ENCODE results near the gene CDCA8.
"Not testable (repeated sequence)": the region's sequence is repeated elsewhere in the genome, so short reads cannot be mapped to it uniquely, and the experiment has no call there.

CDCA8 gene

GRCh38 chr1:37718901-37719571 lies 26.7 kb downstream of the CDCA8 start:
- DNase-seq, result no peak

DNA sequence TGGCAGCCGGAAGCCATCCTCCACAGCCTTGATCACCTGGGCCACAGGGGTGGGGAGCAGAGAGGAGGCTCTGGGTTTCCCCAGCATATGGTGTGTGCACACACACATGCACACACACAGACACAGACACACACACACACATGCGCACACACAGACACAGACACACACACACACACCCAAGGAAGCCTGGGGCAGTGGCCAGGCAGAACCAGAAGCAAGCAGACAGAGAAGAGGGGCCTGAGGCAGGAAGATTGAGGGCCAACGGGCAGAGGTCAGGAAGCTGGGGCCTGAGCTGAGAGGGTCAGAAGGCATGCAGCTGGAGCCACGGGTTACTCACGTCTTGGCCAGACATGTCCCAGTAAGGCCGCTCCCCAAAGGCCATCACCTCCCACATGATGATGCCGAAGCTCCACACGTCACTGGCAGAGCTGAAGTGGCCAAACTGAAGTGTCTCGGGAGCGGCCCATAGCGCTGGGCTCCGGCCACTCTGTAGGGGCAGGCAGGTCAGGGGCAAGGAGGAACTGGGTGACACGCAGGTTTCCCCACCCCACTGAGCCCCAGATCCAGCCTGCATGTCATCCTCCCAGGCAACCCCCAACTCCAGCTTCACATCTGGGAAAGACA lies 27.4 kb downstream of the CDCA8 start:
- no peak for DNase-seq

DNA sequence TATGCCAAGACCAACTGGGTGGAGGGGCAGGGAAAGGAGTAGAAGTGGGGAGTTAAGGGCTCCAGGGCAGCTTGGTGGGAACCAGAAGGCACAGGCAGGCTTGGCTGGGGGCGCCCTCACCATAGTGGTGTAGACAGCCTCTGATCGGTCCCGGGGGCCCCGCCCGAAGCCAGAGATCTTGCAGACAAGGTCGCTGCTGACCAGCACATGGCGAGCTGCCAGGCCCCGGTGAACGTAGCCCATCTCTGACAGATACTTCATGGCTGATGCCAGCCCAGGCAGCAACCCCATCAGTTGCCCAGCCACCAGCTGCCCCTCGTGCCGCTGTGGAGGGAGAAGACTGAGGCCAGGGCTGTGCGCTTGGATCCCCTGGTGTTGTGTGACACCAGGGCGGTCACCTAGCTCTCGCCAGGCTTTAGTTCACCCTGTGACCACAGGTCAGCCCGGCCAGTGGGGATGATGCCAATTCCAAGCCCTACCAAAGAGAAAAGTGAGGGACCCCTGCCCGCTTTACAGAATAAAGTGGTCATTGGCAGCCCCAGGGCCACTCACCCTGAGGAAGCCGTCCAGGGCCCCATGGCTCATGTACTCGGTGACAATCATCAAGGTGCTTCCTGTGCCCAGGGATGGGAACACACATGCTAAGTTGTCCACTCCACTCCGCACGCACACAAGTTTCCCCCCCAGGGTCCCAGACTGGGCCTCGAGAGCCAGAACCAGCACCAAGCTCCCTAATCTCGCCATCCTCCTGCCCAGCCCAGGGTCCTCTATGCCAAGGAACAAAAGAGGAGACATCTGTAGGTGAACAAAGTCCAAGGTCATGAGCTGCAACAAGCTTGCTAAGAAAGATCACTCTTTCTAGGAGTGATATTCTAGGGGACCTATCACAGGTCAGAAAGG lies 28.2 kb downstream of the CDCA8 start:
- no peak for DNase-seq

DNA sequence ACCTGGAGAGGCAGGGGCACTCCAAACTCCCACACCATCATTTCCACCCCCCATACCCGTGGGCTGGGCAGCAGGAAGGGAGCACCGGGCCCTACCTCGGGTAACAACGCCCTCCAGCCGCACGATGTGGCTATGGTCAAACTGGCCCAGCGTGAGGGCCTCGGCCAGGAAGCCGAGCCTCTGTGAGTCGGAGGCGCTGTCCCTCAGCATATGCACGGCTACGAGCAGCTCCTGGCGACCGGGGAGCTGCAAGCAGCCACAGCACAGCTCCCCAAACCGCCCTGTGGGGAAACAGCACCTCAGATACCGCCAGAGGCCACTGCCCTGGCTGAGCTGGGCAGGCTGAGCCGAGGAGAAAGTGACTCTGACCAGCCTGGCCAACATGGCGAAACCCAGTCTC lies 29.2 kb downstream of the CDCA8 start:
- no peak for DNase-seq

GRCh38 chr1:37722181-37723071 lies 30.1 kb downstream of the CDCA8 start:
- no peak for DNase-seq

DNA sequence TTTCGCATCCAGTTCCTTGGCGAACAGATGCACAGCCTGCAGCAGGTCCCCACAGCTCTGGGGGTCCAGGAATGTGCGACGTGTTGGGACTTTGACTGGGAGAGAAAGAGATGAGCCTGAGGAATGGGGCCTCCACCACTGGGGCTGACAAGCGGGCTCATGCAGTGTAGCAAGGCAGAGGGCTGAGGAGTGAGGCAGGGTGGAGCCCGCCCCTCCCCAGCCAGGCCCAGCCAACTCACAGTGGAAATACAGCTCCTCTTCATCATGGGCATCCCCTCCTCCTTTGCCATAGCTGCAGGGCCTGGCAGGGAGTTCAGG lies 30.7 kb downstream of the CDCA8 start:
- no peak for DNase-seq

- DNase-seq, result no peak
Observed at GRCh38 chr1:37723390-37724078, 31.2 kb downstream of the CDCA8 start.

DNA sequence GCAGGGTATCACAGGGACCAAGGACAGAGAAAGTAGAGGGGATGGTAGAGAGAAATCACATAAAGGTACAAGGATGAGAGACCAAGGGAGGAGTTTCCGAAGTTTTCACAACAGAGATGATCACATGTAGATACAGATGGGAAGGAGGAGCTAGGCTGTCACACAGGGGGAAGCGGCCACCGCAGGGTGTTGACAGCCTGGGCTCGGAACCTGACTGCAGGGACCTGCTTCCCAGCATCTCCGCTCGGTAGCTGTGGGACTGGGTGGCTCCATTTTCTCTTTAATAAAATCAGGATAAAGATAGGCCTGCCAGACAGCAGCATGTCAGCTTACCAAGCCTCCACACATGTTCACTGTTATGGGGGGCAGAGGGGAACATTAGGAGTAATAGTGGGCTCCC lies 32.3 kb downstream of the CDCA8 start:
- no peak for DNase-seq

GRCh38 chr1:37725851-37726613 lies 33.7 kb downstream of the CDCA8 start:
- no peak for DNase-seq

GRCh38 chr1:37726751-37727585 lies 34.7 kb downstream of the CDCA8 start:
- no peak for DNase-seq

DNA sequence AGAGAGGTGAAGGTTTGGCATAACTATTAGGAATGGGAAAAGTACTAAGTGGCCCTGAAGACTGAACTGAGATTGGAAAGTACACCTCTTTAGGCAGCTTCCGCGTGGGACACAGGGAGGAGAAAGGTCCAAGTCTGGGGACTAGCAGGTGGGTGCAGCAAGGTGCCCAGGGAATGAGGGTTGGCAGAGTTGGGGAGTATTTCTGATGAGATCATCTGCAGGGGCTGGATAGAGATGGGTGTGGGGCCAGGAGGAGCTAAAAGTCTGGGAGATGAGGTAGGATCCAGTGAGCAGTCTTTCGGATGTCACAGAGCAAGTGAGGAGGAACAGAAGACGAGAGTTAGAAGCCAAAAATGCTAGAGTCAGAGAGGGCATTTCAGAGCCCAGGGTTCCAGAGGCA lies 36.1 kb downstream of the CDCA8 start:
- no peak for DNase-seq

GRCh38 chr1:37730376-37730775 lies 38.1 kb downstream of the CDCA8 start:
- no peak for DNase-seq

DNA sequence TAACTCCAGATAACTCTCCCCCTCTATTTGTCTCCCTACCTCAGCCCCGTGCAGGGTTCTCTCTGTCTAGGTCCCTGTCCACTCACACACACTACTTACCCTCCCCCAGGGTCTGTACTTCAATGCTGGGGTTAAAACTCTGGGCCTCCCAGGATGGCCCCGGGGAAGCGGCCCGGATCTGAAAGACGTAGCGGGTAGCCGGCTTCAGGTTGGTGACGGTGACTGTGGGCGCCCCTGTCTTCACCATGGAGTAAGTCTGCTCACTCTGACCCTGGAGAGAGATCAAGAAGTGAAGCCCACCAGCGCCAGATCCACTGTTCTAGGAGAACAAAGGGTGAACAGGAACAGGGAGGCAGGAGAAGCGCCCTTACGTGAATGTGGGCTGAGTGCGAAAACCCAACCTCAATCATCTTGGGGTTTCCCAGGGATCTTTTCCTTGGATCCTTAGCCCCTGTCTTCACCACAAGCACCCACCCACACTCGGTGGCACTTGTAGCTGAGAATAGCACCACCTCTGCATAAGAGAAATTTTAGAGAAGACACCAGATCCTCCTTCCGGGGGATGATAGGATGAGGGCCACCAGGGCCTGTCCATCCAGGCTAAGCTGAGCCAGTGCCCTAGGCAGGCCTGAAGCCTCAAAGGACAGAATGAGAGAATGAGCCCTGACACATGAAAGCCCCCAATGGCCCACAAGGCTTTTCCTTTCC lies 39.1 kb downstream of the CDCA8 start:
- no peak for DNase-seq

DNA sequence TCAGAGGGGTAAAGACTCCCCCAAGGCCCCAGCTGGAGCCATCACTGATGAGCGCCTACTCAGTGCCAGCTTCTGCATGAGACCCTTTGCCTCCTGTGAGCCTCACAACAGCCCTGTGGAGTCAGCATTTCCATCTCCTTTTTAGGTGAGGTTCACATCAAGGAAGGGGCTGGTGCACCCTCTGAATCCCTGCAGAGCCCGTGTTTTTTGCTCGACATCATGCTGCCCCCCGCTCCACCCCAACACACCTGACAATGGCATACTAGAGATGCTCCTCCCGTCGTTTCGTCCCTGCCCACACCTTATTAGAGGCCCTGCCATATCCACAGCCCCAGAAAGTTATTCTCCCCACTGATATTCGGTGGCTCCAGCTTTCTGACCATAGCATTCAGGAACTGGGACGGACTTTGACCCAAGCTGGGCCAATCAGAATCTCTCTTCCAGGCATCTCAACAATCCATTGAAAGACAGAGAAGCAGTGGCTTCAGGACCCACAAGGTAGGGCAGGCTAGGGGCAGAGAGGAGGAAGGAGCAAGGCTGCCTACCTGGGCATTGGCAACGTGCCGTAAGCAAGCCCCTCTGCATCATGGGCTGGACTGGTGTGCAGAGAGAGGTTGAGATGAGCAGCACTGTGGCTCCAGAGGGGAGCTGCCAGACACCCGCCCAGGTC lies 39.9 kb downstream of the CDCA8 start:
- DNase-seq, result no peak

- no peak for DNase-seq
Observed at GRCh38 chr1:37734629-37735591, 42.6 kb downstream of the CDCA8 start.

GRCh38 chr1:37737975-37738374 lies 45.7 kb downstream of the CDCA8 start:
- not testable (repeated sequence) for DNase-seq

GRCh38 chr1:37738619-37739018 lies 46.3 kb downstream of the CDCA8 start:
- not testable (repeated sequence) for DNase-seq

DNA sequence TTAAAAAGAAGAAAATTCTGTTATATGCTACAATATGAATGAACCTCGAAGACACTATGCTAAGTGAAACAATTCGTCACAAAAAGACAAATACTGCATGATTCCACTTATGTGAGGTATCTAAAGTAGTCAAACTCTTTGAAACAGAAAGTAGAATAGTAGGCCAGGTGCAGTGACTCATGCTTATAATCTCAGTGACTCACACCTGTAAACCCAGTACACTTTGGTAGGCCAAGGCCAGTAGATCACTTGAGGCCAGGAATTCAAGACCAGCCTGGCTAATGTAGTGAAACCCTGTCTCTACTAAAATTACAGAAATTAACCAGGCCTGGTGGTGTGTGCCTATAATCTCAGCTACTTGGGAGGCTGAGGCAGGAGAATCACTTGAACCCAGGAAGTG lies 46.9 kb downstream of the CDCA8 start:
- DNase-seq, result no peak
